ENCODE data around the gene COL17A1.

COL17A1 gene

DNA sequence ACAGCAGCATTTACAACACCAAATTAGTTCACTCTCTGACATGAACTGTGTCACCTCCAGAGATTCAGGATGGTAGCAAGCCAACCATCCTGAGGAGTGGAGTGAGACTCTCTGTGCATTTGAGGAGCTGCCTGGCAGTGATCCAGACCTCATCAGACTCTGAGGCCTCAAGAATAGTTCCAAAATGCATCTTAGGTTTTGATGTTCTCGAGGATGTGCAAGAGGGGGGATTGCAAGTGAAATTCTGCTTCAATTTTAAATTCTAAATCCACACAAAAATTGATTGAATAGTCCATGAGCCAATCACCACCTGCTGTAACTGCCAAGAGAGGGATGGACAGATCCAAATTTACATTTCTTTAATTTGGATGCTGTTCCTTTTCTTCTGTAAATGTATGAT is 69.0 kb downstream of the COL17A1 start:
- no peak for DNase-seq (ENCODE audit: low spot score)
- TF ChIP-seq, protein P1, sequence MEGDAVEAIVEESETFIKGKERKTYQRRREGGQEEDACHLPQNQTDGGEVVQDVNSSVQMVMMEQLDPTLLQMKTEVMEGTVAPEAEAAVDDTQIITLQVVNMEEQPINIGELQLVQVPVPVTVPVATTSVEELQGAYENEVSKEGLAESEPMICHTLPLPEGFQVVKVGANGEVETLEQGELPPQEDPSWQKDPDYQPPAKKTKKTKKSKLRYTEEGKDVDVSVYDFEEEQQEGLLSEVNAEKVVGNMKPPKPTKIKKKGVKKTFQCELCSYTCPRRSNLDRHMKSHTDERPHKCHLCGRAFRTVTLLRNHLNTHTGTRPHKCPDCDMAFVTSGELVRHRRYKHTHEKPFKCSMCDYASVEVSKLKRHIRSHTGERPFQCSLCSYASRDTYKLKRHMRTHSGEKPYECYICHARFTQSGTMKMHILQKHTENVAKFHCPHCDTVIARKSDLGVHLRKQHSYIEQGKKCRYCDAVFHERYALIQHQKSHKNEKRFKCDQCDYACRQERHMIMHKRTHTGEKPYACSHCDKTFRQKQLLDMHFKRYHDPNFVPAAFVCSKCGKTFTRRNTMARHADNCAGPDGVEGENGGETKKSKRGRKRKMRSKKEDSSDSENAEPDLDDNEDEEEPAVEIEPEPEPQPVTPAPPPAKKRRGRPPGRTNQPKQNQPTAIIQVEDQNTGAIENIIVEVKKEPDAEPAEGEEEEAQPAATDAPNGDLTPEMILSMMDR (IDR thresholded peaks at IDR 0.05; ENCODE audit: extremely low read depth, missing control alignments): no peak

DNA sequence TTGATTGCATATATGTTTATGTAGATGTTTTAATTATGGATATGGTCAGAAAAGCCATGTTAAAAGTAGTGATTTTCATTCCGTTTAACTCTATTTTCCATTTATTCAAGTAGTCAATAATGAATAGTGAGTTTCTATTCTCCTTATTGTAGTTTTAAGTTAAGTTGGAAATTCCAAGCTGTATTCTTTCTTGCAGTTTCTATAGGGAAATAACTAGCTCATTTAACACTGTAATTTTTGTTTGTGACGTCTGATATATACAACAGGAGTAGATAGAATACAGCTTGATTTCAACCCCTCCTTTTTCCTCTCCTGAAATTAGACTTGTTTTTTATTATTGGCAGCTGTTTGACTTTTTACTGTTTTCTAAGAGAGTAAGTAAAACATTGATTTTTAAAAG is 71.5 kb downstream of the COL17A1 start:
- TF ChIP-seq, protein P1 (IDR thresholded peaks at IDR 0.05; ENCODE audit: extremely low read depth, missing control alignments): no peak
- no peak for DNase-seq (ENCODE audit: low spot score)

DNA sequence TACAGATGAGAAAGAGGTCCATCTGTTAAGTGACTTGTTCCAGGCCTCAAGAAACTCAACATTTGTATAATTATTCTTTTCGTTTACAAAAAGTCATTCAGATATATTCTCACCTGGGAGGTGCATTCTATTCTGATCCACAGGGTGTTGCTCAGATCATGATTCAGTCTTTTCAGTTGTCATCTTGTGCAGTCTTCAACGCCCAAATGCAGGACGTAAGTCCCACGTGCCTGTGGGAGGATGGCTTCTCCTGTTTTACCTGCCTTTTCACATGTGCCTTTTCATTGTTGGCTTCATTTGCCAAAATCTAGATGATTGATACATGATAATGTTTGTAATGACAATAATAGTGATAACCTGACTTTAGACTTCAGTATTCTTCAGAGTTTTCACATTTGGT is 72.2 kb downstream of the COL17A1 start:
- no peak for DNase-seq (ENCODE audit: low spot score)
- TF ChIP-seq, protein P1 (IDR thresholded peaks at IDR 0.05; ENCODE audit: extremely low read depth, missing control alignments): no peak

DNA sequence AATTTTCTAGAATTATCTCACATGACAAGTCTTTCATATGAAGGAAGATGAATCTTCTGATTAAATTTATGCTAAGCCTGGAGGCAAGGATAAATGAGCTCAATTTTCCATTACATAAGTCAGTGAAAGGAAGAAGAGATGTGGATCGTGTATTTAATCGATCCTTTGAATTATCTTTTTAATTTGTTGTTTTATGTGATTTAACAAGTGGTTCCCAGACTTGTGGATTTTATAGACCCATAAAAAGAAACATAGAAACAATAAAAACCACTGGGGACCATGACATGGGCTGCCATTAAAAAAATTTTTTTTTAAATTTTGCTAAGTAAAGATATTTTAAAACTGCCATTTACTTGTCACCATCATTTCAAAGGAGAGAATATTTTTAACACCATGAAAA is 73.8 kb downstream of the COL17A1 start:
- TF ChIP-seq, protein P1 (IDR thresholded peaks at IDR 0.05; ENCODE audit: extremely low read depth, missing control alignments): no peak

DNA sequence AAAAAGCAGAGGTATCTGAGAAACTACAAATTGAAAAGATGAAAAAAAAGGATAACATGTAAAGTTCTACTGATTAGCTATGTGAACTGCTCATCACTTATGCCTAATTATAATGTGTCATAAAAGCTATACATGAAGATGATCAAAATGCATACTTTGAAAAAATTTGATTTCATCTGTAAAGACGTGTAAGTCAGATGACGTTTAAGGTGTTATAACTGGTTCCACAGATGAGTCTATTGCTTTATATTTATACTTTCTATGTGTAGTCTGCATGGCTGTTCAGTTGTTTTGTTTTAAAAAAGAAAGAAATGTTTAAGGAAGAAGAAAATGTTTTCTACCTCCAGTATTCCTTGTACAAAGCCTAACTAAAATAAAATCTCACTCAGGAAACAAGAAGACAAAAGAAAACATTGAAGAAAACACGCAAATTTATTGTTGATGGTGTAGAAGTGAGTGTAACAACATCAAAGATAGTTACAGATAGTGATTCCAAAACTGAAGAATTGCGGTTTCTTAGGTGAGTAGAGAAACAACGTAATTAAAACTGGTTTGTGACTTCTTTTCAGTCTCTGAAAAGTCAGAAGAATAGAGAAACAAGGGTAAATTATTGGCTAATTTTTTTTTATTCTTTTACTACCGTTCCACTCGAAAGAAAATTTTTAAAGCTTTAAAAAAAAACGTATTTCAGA is 80.4 kb downstream of the COL17A1 start:
- no peak for DNase-seq (ENCODE audit: low spot score)
- TF ChIP-seq, protein P1 (IDR thresholded peaks at IDR 0.05; ENCODE audit: extremely low read depth, missing control alignments): no peak

More for the DNA sequence above, 73.8 kb downstream of the COL17A1 start:
- no peak for DNase-seq (ENCODE audit: low spot score)

DNA sequence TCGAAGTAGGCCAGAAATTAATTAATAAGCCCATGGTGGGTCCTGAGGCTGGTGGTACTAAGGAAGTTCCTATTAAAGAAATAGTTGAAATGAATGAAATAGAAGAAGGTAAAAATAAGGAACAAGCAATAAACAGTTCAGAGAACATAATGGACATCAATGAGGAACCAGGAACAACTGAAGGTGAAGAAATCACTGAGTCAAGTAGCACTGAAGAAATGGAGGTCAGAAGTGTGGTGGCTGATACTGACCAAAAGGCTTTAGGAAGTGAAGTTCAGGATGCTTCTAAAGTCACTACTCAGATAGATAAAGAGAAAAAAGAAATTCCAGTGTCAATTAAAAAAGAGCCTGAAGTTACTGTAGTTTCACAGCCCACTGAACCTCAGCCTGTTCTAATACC is 82.8 kb downstream of the COL17A1 start:
- no peak for DNase-seq (ENCODE audit: low spot score)
- TF ChIP-seq, protein P1 (IDR thresholded peaks at IDR 0.05; ENCODE audit: extremely low read depth, missing control alignments): no peak

DNA sequence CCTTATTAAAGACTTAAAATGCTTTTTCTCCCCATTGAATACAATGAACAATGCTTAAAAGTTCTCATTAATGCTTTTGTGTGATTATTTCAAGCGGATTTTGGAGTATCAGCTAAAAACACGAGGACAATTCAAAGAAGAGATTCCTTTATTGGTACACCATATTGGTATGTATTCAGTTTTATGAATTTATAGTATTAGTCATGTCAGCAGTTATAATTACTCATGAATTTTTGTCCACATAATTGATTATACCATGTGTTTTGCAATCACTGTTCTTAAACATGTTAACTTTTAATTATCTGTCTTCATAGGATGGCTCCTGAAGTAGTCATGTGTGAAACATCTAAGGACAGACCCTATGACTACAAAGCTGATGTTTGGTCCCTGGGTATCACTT is 86.9 kb downstream of the COL17A1 start:
- no peak for DNase-seq (ENCODE audit: low spot score)
- TF ChIP-seq, protein P1 (IDR thresholded peaks at IDR 0.05; ENCODE audit: extremely low read depth, missing control alignments): no peak

Measured in GM20000 (cell line).